ENCODE data around the gene CASZ1. TPM values are rescaled to one million over a fixed set of nuclear protein-coding genes. Genes with fewer than 3 reads are reported as not detected.

CASZ1 gene
- total RNA-seq, 1 donor from 2014 or later: 4.0 TPM

GRCh38 chr1:10624256-10625050 is 172.0 kb downstream of the CASZ1 start:
- Mint-ChIP-seq H3K27ac (ENCODE audit: unreplicated experiment) (no peak overlapping the region), H3K36me3 (ENCODE audit: low read depth, unreplicated experiment) (peaks cover 12% of the 10 kb centered on the region), H3K4me3 (ENCODE audit: unreplicated experiment) (no peak overlapping the region), H3K27me3 (ENCODE audit: low read depth, unreplicated experiment) (no peaks in the 10 kb centered on the region), H3K4me1 (ENCODE audit: low read depth, unreplicated experiment) (no peaks in the 10 kb centered on the region), H3K9me3 (ENCODE audit: unreplicated experiment) (no peaks in the 10 kb centered on the region)
- Histone ChIP-seq H2AFZ (ENCODE audit: low read depth, low read length) (no peak overlapping the region), H3K27ac (ENCODE audit: low read depth, low read length) (no peak overlapping the region), H3K9ac (ENCODE audit: low read length) (no peak overlapping the region), H3K4me3 (ENCODE audit: insufficient read depth, low read depth, low read length) (no peak overlapping the region), H3K27me3 (ENCODE audit: insufficient read depth, low read length) (no peaks in the 10 kb centered on the region), H3K4me2 (ENCODE audit: low read length) (no peak overlapping the region), H4K20me1 (ENCODE audit: insufficient read depth, low read length) (no peaks in the 10 kb centered on the region), H3K4me1 (ENCODE audit: insufficient read depth, low read length) (no peaks in the 10 kb centered on the region), H3K9me3 (ENCODE audit: insufficient read depth, low read depth, low read length) (no peaks in the 10 kb centered on the region), H3K79me2 (ENCODE audit: insufficient read depth, low read length) (no peaks in the 10 kb centered on the region), H3K36me3 (ENCODE audit: insufficient read depth, low read length) (no peaks in the 10 kb centered on the region)
- no peak for FAIRE-seq
- no peak for DNase-seq (ENCODE audit: low read depth)
- TF ChIP-seq, protein P1, sequence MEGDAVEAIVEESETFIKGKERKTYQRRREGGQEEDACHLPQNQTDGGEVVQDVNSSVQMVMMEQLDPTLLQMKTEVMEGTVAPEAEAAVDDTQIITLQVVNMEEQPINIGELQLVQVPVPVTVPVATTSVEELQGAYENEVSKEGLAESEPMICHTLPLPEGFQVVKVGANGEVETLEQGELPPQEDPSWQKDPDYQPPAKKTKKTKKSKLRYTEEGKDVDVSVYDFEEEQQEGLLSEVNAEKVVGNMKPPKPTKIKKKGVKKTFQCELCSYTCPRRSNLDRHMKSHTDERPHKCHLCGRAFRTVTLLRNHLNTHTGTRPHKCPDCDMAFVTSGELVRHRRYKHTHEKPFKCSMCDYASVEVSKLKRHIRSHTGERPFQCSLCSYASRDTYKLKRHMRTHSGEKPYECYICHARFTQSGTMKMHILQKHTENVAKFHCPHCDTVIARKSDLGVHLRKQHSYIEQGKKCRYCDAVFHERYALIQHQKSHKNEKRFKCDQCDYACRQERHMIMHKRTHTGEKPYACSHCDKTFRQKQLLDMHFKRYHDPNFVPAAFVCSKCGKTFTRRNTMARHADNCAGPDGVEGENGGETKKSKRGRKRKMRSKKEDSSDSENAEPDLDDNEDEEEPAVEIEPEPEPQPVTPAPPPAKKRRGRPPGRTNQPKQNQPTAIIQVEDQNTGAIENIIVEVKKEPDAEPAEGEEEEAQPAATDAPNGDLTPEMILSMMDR (IDR thresholded peaks at IDR 0.05; ENCODE audit: insufficient read depth, low read depth, low read length): no peak
- TF ChIP-seq EZH2 (IDR thresholded peaks at IDR 0.05; ENCODE audit: insufficient read depth, low read length): no peak

GRCh38 chr1:10623686-10624145 is 172.7 kb downstream of the CASZ1 start:
- no peak overlapping the region for H3K9ac ChIP-seq (ENCODE audit: low read length)

More at GRCh38 chr1:10623686-10624145, 172.7 kb downstream of the CASZ1 start:
- H3K36me3 ChIP-seq (ENCODE audit: insufficient read depth, low read length): no peaks in the 10 kb centered on the region
- H3K79me2 ChIP-seq (ENCODE audit: insufficient read depth, low read length): no peaks in the 10 kb centered on the region
- Mint-ChIP-seq H3K36me3 (ENCODE audit: low read depth, unreplicated experiment) (peaks cover 13% of the 10 kb centered on the region), H3K27me3 (ENCODE audit: low read depth, unreplicated experiment) (no peaks in the 10 kb centered on the region), H3K9me3 (ENCODE audit: unreplicated experiment) (no peaks in the 10 kb centered on the region), H3K4me1 (ENCODE audit: low read depth, unreplicated experiment) (no peaks in the 10 kb centered on the region), H3K4me3 (ENCODE audit: unreplicated experiment) (no peak overlapping the region), H3K27ac (ENCODE audit: unreplicated experiment) (no peak overlapping the region)
- DNase-seq (ENCODE audit: low read depth) (no peak), FAIRE-seq (no peak)
- no peaks in the 10 kb centered on the region for H4K20me1 ChIP-seq (ENCODE audit: insufficient read depth, low read length)
- H3K4me2 ChIP-seq (ENCODE audit: low read length): no peak overlapping the region
- H3K4me1 ChIP-seq (ENCODE audit: insufficient read depth, low read length): no peaks in the 10 kb centered on the region
- H3K9me3 ChIP-seq (ENCODE audit: insufficient read depth, low read depth, low read length): no peaks in the 10 kb centered on the region
- no peak overlapping the region for H3K4me3 ChIP-seq (ENCODE audit: insufficient read depth, low read depth, low read length)
- H3K27ac ChIP-seq (ENCODE audit: low read depth, low read length): no peak overlapping the region
- H2AFZ ChIP-seq (ENCODE audit: low read depth, low read length): no peak overlapping the region
- H3K27me3 ChIP-seq (ENCODE audit: insufficient read depth, low read length): no peaks in the 10 kb centered on the region
- TF ChIP-seq, protein P1 (IDR thresholded peaks at IDR 0.05; ENCODE audit: insufficient read depth, low read depth, low read length): no peak
- no peak for TF ChIP-seq EZH2 (IDR thresholded peaks at IDR 0.05; ENCODE audit: insufficient read depth, low read length)
